Lower lobe of right lung (tissue), 2 donors: ENCODE measurements around the gene PLK2. TPM values are rescaled to one million over a fixed set of nuclear protein-coding genes. Genes with fewer than 3 reads are reported as not detected.

ENCODE experiments used
- ATAC-seq, 2 donors: fragments of 200-7000 bp; cut with Tn5 transposase; one replicate each; pipeline ENCODE4 v1.9.1; 2020 to 2022; ENCODE audit warnings: mild to moderate bottlenecking in 2 of 2, moderate library complexity in 2 of 2
- DNase-seq: peaks from one replicate; pipeline ENCODE4 v3.0.0-alpha.2; 2020
- H3K27ac ChIP-seq: fragments of 200-600 bp; one replicate; pipeline ENCODE4 v1.8.0; 2022
- H3K27me3 ChIP-seq: fragments of 200-600 bp; one replicate; pipeline ENCODE4 v1.8.0; 2022; ENCODE audit warnings: low read depth
- H3K36me3 ChIP-seq: fragments of 200-600 bp; one replicate; pipeline ENCODE4 v1.8.0; 2022; ENCODE audit warnings: mild to moderate bottlenecking
- H3K4me1 ChIP-seq: fragments of 200-600 bp; one replicate; pipeline ENCODE4 v1.8.0; 2022
- H3K4me3 ChIP-seq: fragments of 200-600 bp; one replicate; pipeline ENCODE4 v1.8.0; 2022; ENCODE audit warnings: mild to moderate bottlenecking
- H3K9me3 ChIP-seq: fragments of 200-600 bp; one replicate; pipeline ENCODE4 v1.8.0; 2022
- CTCF ChIP-seq: fragments of 200-600 bp; IDR thresholded peaks from one replicate; pipeline ENCODE4 v1.8.0; 2022; ENCODE audit warnings: antibody characterized with exemption, mild to moderate bottlenecking
- intact Hi-C: fragments of 100-400 bp; cut with DNase I; formaldehyde crosslinking; loops from one replicate; pipeline ENCODE4 v1.11.0; 2022
- total RNA-seq: library from RNA; stranded (reverse); fragmentation: NEBNext Ultra II Directional; extraction: Animal tissue kit (Norgen Biotek cat#: 25700); gene quantifications from one replicate; pipeline ENCODE4 v1.2.1, GENCODE V29; 2021
- donor health status: DM: no; HTN: yes; CAD: no; lungs with severe emphysema.

PLK2 gene
- total RNA-seq, 1 donor from 2014 or later = 37.5 TPM

GRCh38 chr5:58455066-58455465 is 4.8 kb downstream of the PLK2 start:
- no peak for TF ChIP-seq CTCF
- peak overlapping the region; percentile 78 for H3K4me3 ChIP-seq
- H3K27ac ChIP-seq = no peak overlapping the region
- H3K36me3 ChIP-seq = peaks cover 44% of the 10 kb centered on the region
- intact Hi-C loops = loop anchor here (10.0 kb wide), 1 partner anchor 570 kb away; no protein-coding TSS in a partner anchor
- no peak for ATAC-seq
- H3K4me1 ChIP-seq = peaks cover 18% of the 10 kb centered on the region
- no peaks in the 10 kb centered on the region for H3K27me3 ChIP-seq
- DNase-seq = no peak
- no peaks in the 10 kb centered on the region for H3K9me3 ChIP-seq

- DNase-seq (no peak), ATAC-seq (no peak)
- Histone ChIP-seq H3K4me3 (peak overlapping the region; percentile 78), H3K27ac (no peak overlapping the region), H3K36me3 (peaks cover 44% of the 10 kb centered on the region), H3K9me3 (no peaks in the 10 kb centered on the region), H3K4me1 (peaks cover 18% of the 10 kb centered on the region), H3K27me3 (no peaks in the 10 kb centered on the region)
- no peak for TF ChIP-seq CTCF
- intact Hi-C loops = loop anchor here (10.0 kb wide), 1 partner anchor 569 kb away; no protein-coding TSS in a partner anchor
Measured at GRCh38 chr5:58454025-58454424, 5.9 kb downstream of the PLK2 start.

GRCh38 chr5:58453306-58453705 is 6.6 kb downstream of the PLK2 start:
- H3K4me1 ChIP-seq = peaks cover 18% of the 10 kb centered on the region
- intact Hi-C loops = loop anchor here (10.0 kb wide), 1 partner anchor 569 kb away; no protein-coding TSS in a partner anchor
- H3K27me3 ChIP-seq = no peaks in the 10 kb centered on the region
- no peaks in the 10 kb centered on the region for H3K9me3 ChIP-seq
- peaks cover 44% of the 10 kb centered on the region for H3K36me3 ChIP-seq
- TF ChIP-seq CTCF = no peak
- no peak for DNase-seq
- H3K4me3 ChIP-seq = peak overlapping the region; percentile 4
- ATAC-seq = no peak
- no peak overlapping the region for H3K27ac ChIP-seq

- intact Hi-C loops = loop anchor here (10.0 kb wide), 1 partner anchor 568 kb away; no protein-coding TSS in a partner anchor
- TF ChIP-seq CTCF = no peak
- Histone ChIP-seq H3K9me3 (no peaks in the 10 kb centered on the region), H3K27me3 (no peaks in the 10 kb centered on the region), H3K36me3 (peaks cover 44% of the 10 kb centered on the region), H3K27ac (no peak overlapping the region), H3K4me3 (no peak overlapping the region), H3K4me1 (peaks cover 18% of the 10 kb centered on the region)
- ATAC-seq = no peak
- no peak for DNase-seq
Measured at GRCh38 chr5:58452566-58453258, 7.2 kb downstream of the PLK2 start.

GRCh38 chr5:58451732-58452565 is 7.9 kb downstream of the PLK2 start:
- no peak for DNase-seq
- Histone ChIP-seq H3K9me3 (no peaks in the 10 kb centered on the region), H3K4me1 (peaks cover 13% of the 10 kb centered on the region), H3K27ac (no peak overlapping the region), H3K4me3 (no peak overlapping the region), H3K36me3 (peaks cover 39% of the 10 kb centered on the region), H3K27me3 (no peaks in the 10 kb centered on the region)
- no peak for TF ChIP-seq CTCF
- ATAC-seq = no peak
- intact Hi-C loops = loop anchor here (10.0 kb wide), 1 partner anchor 567 kb away; no protein-coding TSS in a partner anchor
